ENCODE measurements around the gene CDH4. TPM values are rescaled to one million over a fixed set of nuclear protein-coding genes. Genes with fewer than 3 reads are reported as not detected.

Gene CDH4
- total RNA-seq, 1 donor from 2014 or later, result 8.9 TPM

GRCh38 chr20:61655591-61655990, 403.5 kb downstream of the CDH4 start:
- H3K36me3 Mint-ChIP-seq (ENCODE audit: low read depth), result no peaks in the 10 kb centered on the region
- no peaks in the 10 kb centered on the region for H3K27me3 Mint-ChIP-seq (ENCODE audit: low read depth)
- no peak overlapping the region for H3K27ac Mint-ChIP-seq (ENCODE audit: unreplicated experiment)
- no peak for TF ChIP-seq CTCF (conservative IDR thresholded peaks at IDR 0.05)
- DNase-seq (ENCODE audit: low read depth, low spot score), result no peak
- H3K9me3 Mint-ChIP-seq, result no peaks in the 10 kb centered on the region
- peaks cover 12% of the 10 kb centered on the region for H3K4me1 Mint-ChIP-seq
- no peak overlapping the region for H3K4me3 Mint-ChIP-seq

GRCh38 chr20:61656198-61656597, 404.1 kb downstream of the CDH4 start:
- peaks cover 12% of the 10 kb centered on the region for H3K4me1 Mint-ChIP-seq
- no peak for TF ChIP-seq CTCF (conservative IDR thresholded peaks at IDR 0.05)

GRCh38 chr20:61657721-61658377, 405.8 kb downstream of the CDH4 start:
- no peaks in the 10 kb centered on the region for H3K27me3 Mint-ChIP-seq (ENCODE audit: low read depth)
- TF ChIP-seq CTCF (conservative IDR thresholded peaks at IDR 0.05), result no peak
- H3K9me3 Mint-ChIP-seq, result no peaks in the 10 kb centered on the region
- H3K36me3 Mint-ChIP-seq (ENCODE audit: low read depth), result no peaks in the 10 kb centered on the region
- H3K4me3 Mint-ChIP-seq, result no peak overlapping the region
- peaks cover 16% of the 10 kb centered on the region for H3K4me1 Mint-ChIP-seq
- H3K27ac Mint-ChIP-seq (ENCODE audit: unreplicated experiment), result peak overlapping the region; percentile 84
- no peak for DNase-seq (ENCODE audit: low read depth, low spot score)

More at GRCh38 chr20:61656198-61656597, 404.1 kb downstream of the CDH4 start:
- DNase-seq (ENCODE audit: low read depth, low spot score), result no peak
- Mint-ChIP-seq H3K4me3 (no peak overlapping the region), H3K27me3 (ENCODE audit: low read depth) (no peaks in the 10 kb centered on the region), H3K36me3 (ENCODE audit: low read depth) (no peaks in the 10 kb centered on the region), H3K27ac (ENCODE audit: unreplicated experiment) (peak overlapping the region; percentile 75), H3K9me3 (no peaks in the 10 kb centered on the region)

GRCh38 chr20:61658563-61658962, 406.5 kb downstream of the CDH4 start:
- DNase-seq (ENCODE audit: low read depth, low spot score), result no peak
- H3K27ac Mint-ChIP-seq (ENCODE audit: unreplicated experiment), result no peak overlapping the region
- no peak for TF ChIP-seq CTCF (conservative IDR thresholded peaks at IDR 0.05)
- no peaks in the 10 kb centered on the region for H3K9me3 Mint-ChIP-seq
- peaks cover 19% of the 10 kb centered on the region for H3K4me1 Mint-ChIP-seq
- H3K36me3 Mint-ChIP-seq (ENCODE audit: low read depth), result no peaks in the 10 kb centered on the region
- H3K4me3 Mint-ChIP-seq, result no peak overlapping the region
- H3K27me3 Mint-ChIP-seq (ENCODE audit: low read depth), result no peaks in the 10 kb centered on the region

- H3K36me3 Mint-ChIP-seq (ENCODE audit: low read depth), result no peaks in the 10 kb centered on the region
- no peak for TF ChIP-seq CTCF (conservative IDR thresholded peaks at IDR 0.05)
- no peaks in the 10 kb centered on the region for H3K9me3 Mint-ChIP-seq
- H3K4me1 Mint-ChIP-seq, result peaks cover 19% of the 10 kb centered on the region
- H3K27me3 Mint-ChIP-seq (ENCODE audit: low read depth), result no peaks in the 10 kb centered on the region
- DNase-seq (ENCODE audit: low read depth, low spot score), result peak; percentile 13
- peak overlapping the region; percentile 4 for H3K27ac Mint-ChIP-seq (ENCODE audit: unreplicated experiment)
- no peak overlapping the region for H3K4me3 Mint-ChIP-seq
Measured at GRCh38 chr20:61659246-61659993, 407.4 kb downstream of the CDH4 start.

Data from neural crest cell (in vitro differentiated cells).